Skeletal muscle tissue (tissue), 4 donors: ENCODE measurements around the gene CEBPG. TPM values are rescaled to one million over a fixed set of nuclear protein-coding genes. Genes with fewer than 3 reads are reported as not detected.

Source experiments
- H3K27ac ChIP-seq: one replicate; pipeline ENCODE4 v1.7.0; 2013; ENCODE audit warnings: mild to moderate bottlenecking, low read depth, low read length, inconsistent platforms
- H3K27me3 ChIP-seq, 3 donors: one replicate each; pipeline ENCODE4 v1.7.0; 2013; ENCODE audit warnings: low read length in 3 of 3; ENCODE audit not compliant: control insufficient read depth in 3 of 3, insufficient read depth in 3 of 3
- H3K36me3 ChIP-seq, 3 donors: one replicate each; pipeline ENCODE4 v1.7.0; 2013; ENCODE audit warnings: low read length in 3 of 3; ENCODE audit not compliant: control insufficient read depth in 3 of 3, insufficient read depth in 3 of 3
- H3K4me1 ChIP-seq, 3 donors: one replicate each; pipeline ENCODE4 v1.7.0; 2013; ENCODE audit warnings: low read length in 3 of 3, mild to moderate bottlenecking in 3 of 3; ENCODE audit not compliant: control insufficient read depth in 3 of 3, insufficient read depth in 3 of 3
- H3K4me3 ChIP-seq, 3 donors: one replicate each; pipeline ENCODE4 v1.7.0; 2013; ENCODE audit warnings: low read length in 3 of 3
- H3K9ac ChIP-seq, 3 donors: one replicate each; pipeline ENCODE4 v1.7.0; 2013; ENCODE audit warnings: low read length in 3 of 3, mild to moderate bottlenecking in 3 of 3, moderate library complexity in 2 of 3, low read depth in 1 of 3
- H3K9me3 ChIP-seq, 3 donors: one replicate each; pipeline ENCODE4 v1.7.0; 2013; ENCODE audit warnings: low read length in 3 of 3; ENCODE audit not compliant: control insufficient read depth in 3 of 3
- total RNA-seq: library from RNA; depleted of rRNA; stranded (reverse); fragments of >200 nt; gene quantifications from one replicate; pipeline ENCODE4 v1.2.3, GENCODE V29; 2014
- donor health status: Osteomylitis.

The CEBPG gene
- total RNA-seq, 1 donor from 2014 or later, result 14.1 TPM

- Histone ChIP-seq H3K9ac (peak overlapping the region; percentile 48 to 82 (median 70)), H3K4me3 (peak overlapping the region in 1 of 3 donors; percentile 54), H3K36me3 (peaks cover 0 to 5% (median 4%) of the 10 kb centered on the region in 3 donors), H3K27me3 (no peaks in the 10 kb centered on the region), H3K4me1 (peaks cover 68 to 76% (median 70%) of the 10 kb centered on the region in 3 donors), H3K27ac (peak overlapping the region; percentile 92), H3K9me3 (no peaks in the 10 kb centered on the region)
These were observed 14.1 kb downstream of the CEBPG start for GRCh38 chr19:33387351-33388230.

- H3K4me3 ChIP-seq, result peak overlapping the region; percentile 4 to 54 (median 24)
- peak overlapping the region; percentile 92 for H3K27ac ChIP-seq
- H3K4me1 ChIP-seq, result peaks cover 70 to 78% (median 74%) of the 10 kb centered on the region in 3 donors
- peaks cover 0 to 5% (median 4%) of the 10 kb centered on the region in 3 donors for H3K36me3 ChIP-seq
- H3K9me3 ChIP-seq, result no peaks in the 10 kb centered on the region
- no peaks in the 10 kb centered on the region for H3K27me3 ChIP-seq
- H3K9ac ChIP-seq, result peak overlapping the region; percentile 48 to 82 (median 70)
These were observed 14.8 kb downstream of the CEBPG start for GRCh38 chr19:33388231-33388724.

GRCh38 chr19:33388725-33389420, 15.4 kb downstream of the CEBPG start:
- H3K27me3 ChIP-seq, result no peaks in the 10 kb centered on the region
- H3K9me3 ChIP-seq, result no peaks in the 10 kb centered on the region
- H3K9ac ChIP-seq, result peak overlapping the region; percentile 48 to 82 (median 70)
- H3K27ac ChIP-seq, result peak overlapping the region; percentile 92
- H3K4me3 ChIP-seq, result peak overlapping the region; percentile 4 to 54 (median 24)
- H3K4me1 ChIP-seq, result peaks cover 75 to 82% (median 80%) of the 10 kb centered on the region in 3 donors
- peaks cover 0 to 2% (median under 1%) of the 10 kb centered on the region in 3 donors for H3K36me3 ChIP-seq

- H3K36me3 ChIP-seq, result no peaks in the 10 kb centered on the region
- peak overlapping the region; percentile 4 to 54 (median 14) for H3K4me3 ChIP-seq
- H3K27me3 ChIP-seq, result no peaks in the 10 kb centered on the region
- peaks cover 77 to 89% (median 87%) of the 10 kb centered on the region in 3 donors for H3K4me1 ChIP-seq
- peak overlapping the region in 2 of 3 donors; percentile 23 to 82 for H3K9ac ChIP-seq
- H3K9me3 ChIP-seq, result no peaks in the 10 kb centered on the region
- peak overlapping the region; percentile 92 for H3K27ac ChIP-seq
These were observed 16.1 kb downstream of the CEBPG start for GRCh38 chr19:33389421-33390100.

GRCh38 chr19:33390101-33390907, 16.8 kb downstream of the CEBPG start:
- Histone ChIP-seq H3K4me1 (peaks cover 85 to 95% (median 94%) of the 10 kb centered on the region in 3 donors), H3K27me3 (no peaks in the 10 kb centered on the region), H3K9me3 (no peaks in the 10 kb centered on the region), H3K27ac (peak overlapping the region; percentile 92), H3K4me3 (no peak overlapping the region), H3K36me3 (no peaks in the 10 kb centered on the region), H3K9ac (peak overlapping the region in 1 of 3 donors; percentile 82)

GRCh38 chr19:33390908-33391630, 17.6 kb downstream of the CEBPG start:
- Histone ChIP-seq H3K36me3 (no peaks in the 10 kb centered on the region), H3K4me3 (no peak overlapping the region), H3K4me1 (peaks cover 86 to 96% (median 94%) of the 10 kb centered on the region in 3 donors), H3K27ac (peak overlapping the region; percentile 25), H3K27me3 (no peaks in the 10 kb centered on the region), H3K9ac (peak overlapping the region in 1 of 3 donors; percentile 33), H3K9me3 (no peaks in the 10 kb centered on the region)

GRCh38 chr19:33391631-33392249, 18.2 kb downstream of the CEBPG start:
- H3K4me3 ChIP-seq, result no peak overlapping the region
- H3K9ac ChIP-seq, result peak overlapping the region in 1 of 3 donors; percentile 8
- peaks cover 84 to 95% (median 92%) of the 10 kb centered on the region in 3 donors for H3K4me1 ChIP-seq
- no peaks in the 10 kb centered on the region for H3K36me3 ChIP-seq
- no peaks in the 10 kb centered on the region for H3K27me3 ChIP-seq
- H3K9me3 ChIP-seq, result no peaks in the 10 kb centered on the region
- H3K27ac ChIP-seq, result no peak overlapping the region

GRCh38 chr19:33392341-33393285, 19.1 kb downstream of the CEBPG start:
- no peak overlapping the region for H3K4me3 ChIP-seq
- no peaks in the 10 kb centered on the region for H3K27me3 ChIP-seq
- H3K27ac ChIP-seq, result no peak overlapping the region
- H3K36me3 ChIP-seq, result no peaks in the 10 kb centered on the region
- peaks cover 82 to 95% (median 92%) of the 10 kb centered on the region in 3 donors for H3K4me1 ChIP-seq
- peak overlapping the region in 1 of 3 donors; percentile 16 for H3K9ac ChIP-seq
- no peaks in the 10 kb centered on the region for H3K9me3 ChIP-seq
